ENCODE data around the gene PLCB1. TPM values are rescaled to one million over a fixed set of nuclear protein-coding genes. Genes with fewer than 3 reads are reported as not detected.

PLCB1 gene
- total and polyA plus RNA-seq, 2 experiments from 2014 or later = 14.9 to 20.7 TPM

GRCh38 chr20:8346700-8347270 lies 214.7 kb downstream of the PLCB1 start:
- H3K9me2 ChIP-seq (ENCODE audit: insufficient read depth) = no peaks in the 10 kb centered on the region
- H3K4me3 Mint-ChIP-seq = no peak overlapping the region
- H3K4me1 ChIP-seq (ENCODE audit: insufficient read depth) = peaks cover 4% of the 10 kb centered on the region; the same call in 1 of the 2 replicates
- no peaks in the 10 kb centered on the region; the same call in 1 of the 3 replicates for H3K4me1 Mint-ChIP-seq
- TF ChIP-seq JUNB (IDR thresholded peaks at IDR 0.05; ENCODE audit: unreplicated experiment) = no peak
- no peak for TF ChIP-seq EZH2 (IDR thresholded peaks at IDR 0.05; ENCODE audit: low read depth, unreplicated experiment)
- TF ChIP-seq POLR2AphosphoS5 (IDR thresholded peaks at IDR 0.05; ENCODE audit: low read depth) = no peak
- TF ChIP-seq ZNF114 (CRISPR knock-in tag; IDR thresholded peaks at IDR 0.05) = no peak
- no peak for TF ChIP-seq ETS1 (IDR thresholded peaks at IDR 0.05)
- no peak for TF ChIP-seq CTCF (conservative IDR thresholded peaks at IDR 0.05; ENCODE audit: low read depth in 2 of 2)
- TF ChIP-seq STAT1 (IDR thresholded peaks at IDR 0.05; ENCODE audit: unreplicated experiment) = no peak
- TF ChIP-seq, protein P1, sequence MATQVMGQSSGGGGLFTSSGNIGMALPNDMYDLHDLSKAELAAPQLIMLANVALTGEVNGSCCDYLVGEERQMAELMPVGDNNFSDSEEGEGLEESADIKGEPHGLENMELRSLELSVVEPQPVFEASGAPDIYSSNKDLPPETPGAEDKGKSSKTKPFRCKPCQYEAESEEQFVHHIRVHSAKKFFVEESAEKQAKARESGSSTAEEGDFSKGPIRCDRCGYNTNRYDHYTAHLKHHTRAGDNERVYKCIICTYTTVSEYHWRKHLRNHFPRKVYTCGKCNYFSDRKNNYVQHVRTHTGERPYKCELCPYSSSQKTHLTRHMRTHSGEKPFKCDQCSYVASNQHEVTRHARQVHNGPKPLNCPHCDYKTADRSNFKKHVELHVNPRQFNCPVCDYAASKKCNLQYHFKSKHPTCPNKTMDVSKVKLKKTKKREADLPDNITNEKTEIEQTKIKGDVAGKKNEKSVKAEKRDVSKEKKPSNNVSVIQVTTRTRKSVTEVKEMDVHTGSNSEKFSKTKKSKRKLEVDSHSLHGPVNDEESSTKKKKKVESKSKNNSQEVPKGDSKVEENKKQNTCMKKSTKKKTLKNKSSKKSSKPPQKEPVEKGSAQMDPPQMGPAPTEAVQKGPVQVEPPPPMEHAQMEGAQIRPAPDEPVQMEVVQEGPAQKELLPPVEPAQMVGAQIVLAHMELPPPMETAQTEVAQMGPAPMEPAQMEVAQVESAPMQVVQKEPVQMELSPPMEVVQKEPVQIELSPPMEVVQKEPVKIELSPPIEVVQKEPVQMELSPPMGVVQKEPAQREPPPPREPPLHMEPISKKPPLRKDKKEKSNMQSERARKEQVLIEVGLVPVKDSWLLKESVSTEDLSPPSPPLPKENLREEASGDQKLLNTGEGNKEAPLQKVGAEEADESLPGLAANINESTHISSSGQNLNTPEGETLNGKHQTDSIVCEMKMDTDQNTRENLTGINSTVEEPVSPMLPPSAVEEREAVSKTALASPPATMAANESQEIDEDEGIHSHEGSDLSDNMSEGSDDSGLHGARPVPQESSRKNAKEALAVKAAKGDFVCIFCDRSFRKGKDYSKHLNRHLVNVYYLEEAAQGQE (IDR thresholded peaks at IDR 0.05; ENCODE audit: unreplicated experiment) = no peak
- no peak for TF ChIP-seq ZNF331 (CRISPR knock-in tag; IDR thresholded peaks at IDR 0.05; ENCODE audit: low read depth)
- TF ChIP-seq, protein P2, sequence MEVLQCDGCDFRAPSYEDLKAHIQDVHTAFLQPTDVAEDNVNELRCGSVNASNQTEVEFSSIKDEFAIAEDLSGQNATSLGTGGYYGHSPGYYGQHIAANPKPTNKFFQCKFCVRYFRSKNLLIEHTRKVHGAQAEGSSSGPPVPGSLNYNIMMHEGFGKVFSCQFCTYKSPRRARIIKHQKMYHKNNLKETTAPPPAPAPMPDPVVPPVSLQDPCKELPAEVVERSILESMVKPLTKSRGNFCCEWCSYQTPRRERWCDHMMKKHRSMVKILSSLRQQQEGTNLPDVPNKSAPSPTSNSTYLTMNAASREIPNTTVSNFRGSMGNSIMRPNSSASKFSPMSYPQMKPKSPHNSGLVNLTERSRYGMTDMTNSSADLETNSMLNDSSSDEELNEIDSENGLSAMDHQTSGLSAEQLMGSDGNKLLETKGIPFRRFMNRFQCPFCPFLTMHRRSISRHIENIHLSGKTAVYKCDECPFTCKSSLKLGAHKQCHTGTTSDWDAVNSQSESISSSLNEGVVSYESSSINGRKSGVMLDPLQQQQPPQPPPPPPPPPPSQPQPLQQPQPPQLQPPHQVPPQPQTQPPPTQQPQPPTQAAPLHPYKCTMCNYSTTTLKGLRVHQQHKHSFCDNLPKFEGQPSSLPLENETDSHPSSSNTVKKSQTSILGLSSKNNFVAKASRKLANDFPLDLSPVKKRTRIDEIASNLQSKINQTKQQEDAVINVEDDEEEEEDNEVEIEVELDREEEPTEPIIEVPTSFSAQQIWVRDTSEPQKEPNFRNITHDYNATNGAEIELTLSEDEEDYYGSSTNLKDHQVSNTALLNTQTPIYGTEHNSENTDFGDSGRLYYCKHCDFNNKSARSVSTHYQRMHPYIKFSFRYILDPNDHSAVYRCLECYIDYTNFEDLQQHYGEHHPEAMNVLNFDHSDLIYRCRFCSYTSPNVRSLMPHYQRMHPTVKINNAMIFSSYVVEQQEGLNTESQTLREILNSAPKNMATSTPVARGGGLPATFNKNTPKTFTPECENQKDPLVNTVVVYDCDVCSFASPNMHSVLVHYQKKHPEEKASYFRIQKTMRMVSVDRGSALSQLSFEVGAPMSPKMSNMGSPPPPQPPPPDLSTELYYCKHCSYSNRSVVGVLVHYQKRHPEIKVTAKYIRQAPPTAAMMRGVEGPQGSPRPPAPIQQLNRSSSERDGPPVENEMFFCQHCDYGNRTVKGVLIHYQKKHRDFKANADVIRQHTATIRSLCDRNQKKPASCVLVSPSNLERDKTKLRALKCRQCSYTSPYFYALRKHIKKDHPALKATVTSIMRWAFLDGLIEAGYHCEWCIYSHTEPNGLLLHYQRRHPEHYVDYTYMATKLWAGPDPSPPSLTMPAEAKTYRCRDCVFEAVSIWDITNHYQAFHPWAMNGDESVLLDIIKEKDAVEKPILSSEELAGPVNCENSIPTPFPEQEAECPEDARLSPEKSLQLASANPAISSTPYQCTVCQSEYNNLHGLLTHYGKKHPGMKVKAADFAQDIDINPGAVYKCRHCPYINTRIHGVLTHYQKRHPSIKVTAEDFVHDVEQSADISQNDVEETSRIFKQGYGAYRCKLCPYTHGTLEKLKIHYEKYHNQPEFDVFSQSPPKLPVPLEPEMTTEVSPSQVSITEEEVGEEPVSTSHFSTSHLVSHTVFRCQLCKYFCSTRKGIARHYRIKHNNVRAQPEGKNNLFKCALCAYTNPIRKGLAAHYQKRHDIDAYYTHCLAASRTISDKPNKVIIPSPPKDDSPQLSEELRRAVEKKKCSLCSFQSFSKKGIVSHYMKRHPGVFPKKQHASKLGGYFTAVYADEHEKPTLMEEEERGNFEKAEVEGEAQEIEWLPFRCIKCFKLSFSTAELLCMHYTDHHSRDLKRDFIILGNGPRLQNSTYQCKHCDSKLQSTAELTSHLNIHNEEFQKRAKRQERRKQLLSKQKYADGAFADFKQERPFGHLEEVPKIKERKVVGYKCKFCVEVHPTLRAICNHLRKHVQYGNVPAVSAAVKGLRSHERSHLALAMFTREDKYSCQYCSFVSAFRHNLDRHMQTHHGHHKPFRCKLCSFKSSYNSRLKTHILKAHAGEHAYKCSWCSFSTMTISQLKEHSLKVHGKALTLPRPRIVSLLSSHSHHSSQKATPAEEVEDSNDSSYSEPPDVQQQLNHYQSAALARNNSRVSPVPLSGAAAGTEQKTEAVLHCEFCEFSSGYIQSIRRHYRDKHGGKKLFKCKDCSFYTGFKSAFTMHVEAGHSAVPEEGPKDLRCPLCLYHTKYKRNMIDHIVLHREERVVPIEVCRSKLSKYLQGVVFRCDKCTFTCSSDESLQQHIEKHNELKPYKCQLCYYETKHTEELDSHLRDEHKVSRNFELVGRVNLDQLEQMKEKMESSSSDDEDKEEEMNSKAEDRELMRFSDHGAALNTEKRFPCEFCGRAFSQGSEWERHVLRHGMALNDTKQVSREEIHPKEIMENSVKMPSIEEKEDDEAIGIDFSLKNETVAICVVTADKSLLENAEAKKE (CRISPR knock-in tag; IDR thresholded peaks at IDR 0.05) = no peak
- no peak for TF ChIP-seq EZH2phosphoT487 (IDR thresholded peaks at IDR 0.05; ENCODE audit: unreplicated experiment)
- TF ChIP-seq CREB1 (CRISPR knock-in tag; IDR thresholded peaks at IDR 0.05; ENCODE audit: low read depth) = no peak
- no peaks in the 10 kb centered on the region for H3K79me2 ChIP-seq (replicated peaks; ENCODE audit: insufficient read depth)
- no peaks in the 10 kb centered on the region for H3K36me3 ChIP-seq (ENCODE audit: insufficient read depth)
- ATAC-seq (no peak), DNase-seq (ENCODE audit: low spot score) (no peak)
- no peaks in the 10 kb centered on the region for H4K20me1 ChIP-seq (replicated peaks; ENCODE audit: insufficient read depth)
- H3K4me2 ChIP-seq = no peak overlapping the region
- H3K36me3 Mint-ChIP-seq (ENCODE audit: low read depth) = no peaks in the 10 kb centered on the region
- no peak overlapping the region for H3K4me3 ChIP-seq
- H3K27ac ChIP-seq (ENCODE audit: low read depth) = no peak overlapping the region
- H3K27ac Mint-ChIP-seq = no peak overlapping the region
- no peaks in the 10 kb centered on the region for H3K27me3 ChIP-seq (ENCODE audit: insufficient read depth)
- H3K9me3 Mint-ChIP-seq = no peaks in the 10 kb centered on the region
- no peaks in the 10 kb centered on the region for H3K27me3 Mint-ChIP-seq (ENCODE audit: insufficient read depth, low read depth, poor library complexity)
- no peaks in the 10 kb centered on the region for H3F3A ChIP-seq (replicated peaks; ENCODE audit: low read depth)
- H2AFZ ChIP-seq = no peak overlapping the region
